HG02840 (cell line): Measurements from ENCODE around the gene ATP8A1.

Experiments
- ATAC-seq: cut with Tn5 transposase; IDR thresholded peaks from one replicate; pipeline ENCODE4 v1.9.1; 2021; ENCODE audit warnings: mild to moderate bottlenecking, moderate library complexity, moderate number of reproducible peaks; ENCODE audit not compliant: unreplicated experiment, low FRiP score

ATP8A1 gene

DNA sequence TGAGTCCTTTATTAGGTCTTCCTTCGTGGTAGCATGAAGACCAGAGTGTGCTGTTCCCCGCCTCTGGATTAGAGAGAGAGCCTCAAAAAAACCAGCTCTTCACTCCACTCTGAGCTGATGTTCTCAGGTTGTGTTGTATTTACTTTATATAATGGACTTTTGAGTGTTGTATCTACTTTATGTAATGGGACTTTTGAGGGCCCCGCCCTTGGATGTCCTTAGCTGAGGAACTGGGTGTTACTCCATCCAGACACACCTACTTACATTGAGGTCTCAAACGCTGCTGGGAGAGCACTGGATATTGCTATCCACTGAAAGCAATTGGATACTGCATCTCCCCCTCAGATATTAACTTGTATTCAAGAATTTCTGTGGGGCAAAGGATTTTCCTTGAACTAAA is 28.2 kb downstream of the ATP8A1 start:
- no peak for ATAC-seq

DNA sequence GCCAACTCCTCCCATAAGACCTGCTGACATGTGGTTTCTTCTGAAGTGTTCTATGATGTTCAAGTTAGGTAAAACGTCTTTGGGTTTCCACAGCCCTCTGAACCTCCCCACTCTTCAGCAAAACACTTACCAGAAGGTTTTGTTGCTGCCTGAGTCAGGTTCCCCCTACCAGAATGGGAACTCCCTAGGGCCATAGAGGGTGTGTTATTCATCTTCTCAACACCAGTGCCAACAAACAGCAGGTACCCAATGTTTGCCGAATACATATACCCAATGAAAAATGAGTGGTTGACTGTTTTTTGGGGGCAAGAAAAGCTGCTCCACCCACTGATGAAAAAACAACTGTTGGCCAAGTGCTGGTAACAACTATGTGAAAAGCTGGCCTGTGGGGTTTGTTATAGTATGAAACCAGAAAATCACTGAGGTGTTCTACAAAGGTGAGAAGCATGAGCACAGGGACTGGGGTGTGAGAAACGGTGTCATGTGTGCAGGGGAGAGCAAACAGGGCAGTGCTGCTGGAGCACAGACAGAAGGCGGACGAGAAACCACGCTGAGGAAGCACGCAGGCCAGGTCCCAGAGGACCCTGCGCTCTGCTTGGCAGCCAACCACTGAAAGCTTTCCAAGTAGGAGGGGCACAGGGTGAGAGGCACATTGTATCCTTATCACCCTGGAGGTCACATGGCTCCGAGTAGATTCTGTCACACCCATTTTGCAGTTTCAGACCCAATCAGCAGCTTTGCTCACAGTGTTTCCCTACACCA is 28.8 kb downstream of the ATP8A1 start:
- peak; percentile 85 for ATAC-seq

DNA sequence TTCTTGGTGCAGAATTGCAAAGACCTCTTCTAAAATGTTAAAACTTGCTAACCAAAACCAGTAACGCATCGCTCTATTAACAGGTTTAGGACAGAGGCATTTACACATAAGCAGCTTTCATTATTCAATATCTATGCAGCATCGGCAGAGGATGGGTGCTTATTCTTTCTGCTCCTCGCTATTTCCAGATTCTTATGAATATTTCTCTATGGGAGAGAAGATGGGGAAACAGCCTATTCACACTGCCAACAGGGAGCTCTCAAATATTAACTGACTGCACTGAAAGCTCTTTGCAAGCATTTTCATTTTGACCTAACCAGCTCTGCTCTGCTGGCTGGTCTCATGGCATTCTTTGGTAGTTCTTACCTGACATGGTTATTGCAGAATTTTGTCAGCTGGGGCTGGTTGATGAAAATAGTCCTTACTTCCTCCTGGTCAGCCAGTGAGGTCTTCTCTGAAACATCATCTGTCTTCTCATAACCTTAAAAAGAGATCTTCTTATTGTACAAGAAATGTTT is 30.2 kb downstream of the ATP8A1 start:
- ATAC-seq = no peak

DNA sequence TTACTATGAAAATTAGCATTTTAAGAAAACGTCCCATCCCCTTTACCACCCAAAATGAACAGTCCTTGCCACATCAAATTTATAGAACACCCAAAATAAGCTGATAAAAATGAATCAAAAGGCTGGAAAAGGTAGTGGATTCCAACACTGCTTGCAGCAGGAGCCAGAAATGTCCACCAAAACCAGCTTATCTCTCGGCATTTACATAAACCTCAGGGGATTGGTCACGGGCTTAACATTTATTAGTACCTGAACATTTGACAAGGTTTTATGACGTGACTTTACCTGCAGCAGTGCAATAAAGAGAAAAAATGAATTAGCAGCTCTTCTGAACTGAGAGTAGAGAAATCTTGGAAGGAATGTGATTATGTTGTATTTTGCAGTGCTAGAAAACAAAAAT is 31.6 kb downstream of the ATP8A1 start:
- no peak for ATAC-seq

DNA sequence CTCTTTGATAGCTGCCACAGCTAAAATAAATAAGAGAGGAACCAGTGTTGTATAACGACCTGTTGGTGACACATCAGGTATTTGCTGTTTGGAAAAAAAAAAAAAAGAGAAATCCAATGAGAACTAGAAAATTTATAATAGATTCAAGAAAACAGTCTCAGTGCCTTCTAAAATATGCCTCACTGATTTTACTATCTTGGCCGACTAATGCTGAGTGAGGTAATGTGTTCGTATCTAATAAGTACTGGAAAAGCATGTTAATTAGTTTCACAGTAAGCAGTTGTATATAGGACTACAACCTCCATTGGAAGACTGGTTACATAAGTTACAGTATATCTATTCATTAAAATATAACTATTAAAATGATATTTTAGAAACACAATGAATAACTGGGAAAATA is 32.4 kb downstream of the ATP8A1 start:
- ATAC-seq = no peak

- ATAC-seq = no peak
Measured at GRCh38 chr4:42618023-42618422, 38.9 kb downstream of the ATP8A1 start.

DNA sequence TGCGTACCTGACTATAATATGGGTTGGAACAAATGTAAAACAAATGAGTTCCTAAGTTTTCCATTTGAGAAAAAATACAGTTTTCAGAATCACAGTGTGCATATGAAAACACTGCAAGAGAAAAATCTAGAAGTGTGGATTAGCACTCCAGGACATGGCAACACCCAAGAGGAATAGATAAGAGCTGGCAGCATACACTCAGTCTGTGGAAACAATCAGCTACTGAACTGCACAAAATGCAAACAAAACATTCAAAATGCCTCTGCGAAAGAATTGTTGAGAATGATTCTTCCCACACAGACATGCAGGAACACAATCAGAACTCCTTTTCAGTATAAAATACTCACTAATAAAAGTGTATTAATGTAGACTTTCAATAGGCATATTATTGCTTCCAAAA is 39.9 kb downstream of the ATP8A1 start:
- ATAC-seq = no peak

- no peak for ATAC-seq
Measured at GRCh38 chr4:42616572-42616971, 40.3 kb downstream of the ATP8A1 start.

DNA sequence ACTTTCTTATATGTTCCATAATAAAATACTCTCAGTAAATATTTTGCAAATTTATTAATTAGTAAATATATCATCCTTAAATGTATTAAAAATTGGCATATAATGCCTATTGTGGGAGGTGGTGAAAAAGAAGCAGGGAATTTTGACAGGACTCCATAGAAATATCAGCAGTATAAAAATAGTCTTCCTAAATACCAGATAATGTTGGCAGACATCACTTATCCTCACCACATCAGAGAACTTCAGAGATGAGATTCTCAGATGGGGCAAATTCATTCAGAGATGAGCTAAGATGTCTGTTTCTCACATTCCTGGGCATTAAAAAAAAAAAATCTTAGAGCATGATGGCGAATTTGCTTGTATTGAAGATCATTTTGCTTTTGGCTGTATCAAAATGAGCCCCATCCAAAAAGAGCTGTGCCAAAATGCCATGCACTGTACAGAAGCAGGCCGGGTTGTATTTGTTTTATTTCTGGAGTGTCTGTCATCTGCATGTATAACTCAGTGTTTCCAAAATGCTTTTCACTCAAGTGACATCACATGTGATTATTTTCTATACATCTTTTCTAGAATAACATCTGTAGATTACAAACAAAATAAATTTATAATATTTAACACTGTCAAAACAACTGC is 41.7 kb downstream of the ATP8A1 start:
- no peak for ATAC-seq

DNA sequence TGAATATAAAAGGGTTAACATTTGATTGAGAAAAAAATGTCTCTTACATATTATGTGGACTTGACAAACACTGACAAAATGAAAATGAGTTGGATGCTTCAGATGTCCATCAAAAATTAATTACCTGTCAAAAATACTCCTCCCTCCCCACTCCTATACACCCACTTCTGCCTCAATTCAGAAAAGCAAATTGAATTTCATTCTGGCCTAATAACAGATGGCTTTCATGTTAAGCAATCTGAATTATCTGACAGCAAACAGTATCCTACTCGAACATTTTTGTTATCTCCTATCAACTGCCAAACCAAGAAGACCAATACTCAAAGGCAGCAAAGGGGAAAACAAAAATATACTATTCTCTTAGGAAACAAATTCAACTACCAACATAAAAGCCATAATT is 44.0 kb downstream of the ATP8A1 start:
- ATAC-seq = no peak

GRCh38 chr4:42610941-42611340 is 46.0 kb downstream of the ATP8A1 start:
- ATAC-seq = no peak

GRCh38 chr4:42609051-42609450 is 47.9 kb downstream of the ATP8A1 start:
- no peak for ATAC-seq

GRCh38 chr4:42608551-42608950 is 48.4 kb downstream of the ATP8A1 start:
- no peak for ATAC-seq

- ATAC-seq = no peak
Measured at GRCh38 chr4:42607011-42607726, 49.7 kb downstream of the ATP8A1 start.

DNA sequence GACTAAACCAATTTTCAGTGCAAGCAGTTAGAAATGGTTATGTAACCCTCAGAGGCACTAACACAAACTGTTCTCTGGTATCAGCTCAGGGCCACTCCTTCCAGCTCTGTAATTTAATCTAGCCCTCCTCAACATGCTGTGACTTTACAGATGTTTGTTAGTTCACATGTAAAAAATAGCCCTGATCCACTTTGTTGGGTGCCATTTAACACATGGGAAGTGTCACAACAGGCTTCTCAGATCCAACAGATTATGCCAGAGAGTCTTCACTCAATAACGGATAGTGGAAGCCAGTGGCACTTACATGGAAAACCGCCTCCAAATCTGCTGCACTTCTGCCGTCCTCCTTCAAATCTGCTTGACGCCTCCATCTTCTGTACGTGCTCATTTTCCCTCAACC is 51.6 kb downstream of the ATP8A1 start:
- ATAC-seq = no peak

DNA sequence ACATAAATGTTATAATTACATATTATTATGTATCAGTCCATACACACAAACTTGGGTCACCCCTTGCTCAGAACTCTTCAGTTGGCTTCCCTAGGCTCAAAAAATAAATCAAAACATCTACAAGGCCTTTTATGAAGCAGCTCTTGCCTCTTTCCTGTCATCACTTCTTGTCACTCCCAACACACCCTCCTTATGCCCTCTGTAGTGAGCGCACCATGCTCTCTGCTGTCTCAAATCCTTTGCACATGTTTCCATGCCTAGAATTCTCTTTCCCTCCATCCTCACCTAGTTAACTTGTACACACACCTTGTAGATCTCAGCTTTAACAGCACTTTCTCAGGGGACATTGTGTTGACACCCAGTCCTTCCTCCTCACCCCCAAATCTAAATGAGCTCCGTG is 53.0 kb downstream of the ATP8A1 start:
- no peak for ATAC-seq

- ATAC-seq = no peak
Measured at GRCh38 chr4:42600578-42600977, 56.3 kb downstream of the ATP8A1 start.

GRCh38 chr4:42596918-42597317 is 60.0 kb downstream of the ATP8A1 start:
- peak; percentile 95 for ATAC-seq

DNA sequence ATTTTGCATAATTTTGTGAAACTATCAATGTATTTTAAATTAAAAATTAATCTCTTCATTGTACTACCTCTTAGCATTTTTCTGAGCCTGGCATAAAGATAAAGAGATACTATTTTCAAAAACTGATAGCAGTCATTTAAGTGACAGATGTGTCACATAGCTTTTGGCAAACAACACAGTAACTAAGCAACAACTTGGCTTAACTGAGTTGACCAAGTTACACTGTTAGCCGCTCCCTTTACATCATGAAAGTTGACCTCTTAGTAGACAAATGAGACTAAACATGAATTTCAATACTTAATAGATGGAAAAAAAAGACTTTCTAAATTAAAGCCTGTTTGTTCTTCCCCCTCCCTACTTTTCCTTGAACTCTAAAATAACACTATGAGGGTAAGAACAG is 62.0 kb downstream of the ATP8A1 start:
- no peak for ATAC-seq

DNA sequence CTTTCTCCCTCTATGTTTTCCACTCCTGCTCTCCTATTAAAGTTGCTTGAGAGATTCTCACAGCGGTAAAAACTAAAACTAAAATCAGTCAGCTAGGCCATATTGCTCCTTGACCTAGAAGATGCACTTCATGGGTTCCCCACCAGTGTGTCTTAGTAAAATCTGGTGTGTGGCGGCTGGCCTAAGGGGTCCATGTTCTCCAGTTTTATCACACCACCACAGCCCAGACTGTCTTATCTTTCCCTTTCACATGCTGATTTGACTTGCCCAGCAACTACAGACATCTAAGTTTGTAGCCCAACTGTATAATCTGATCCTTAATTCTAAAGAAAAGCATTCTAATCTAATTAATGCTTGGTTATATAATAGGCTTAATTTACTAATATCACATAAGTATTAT is 68.0 kb downstream of the ATP8A1 start:
- ATAC-seq = no peak

GRCh38 chr4:42586775-42587174 is 70.1 kb downstream of the ATP8A1 start:
- no peak for ATAC-seq
